ENCODE measurements around the gene FAM120A. TPM values are rescaled to one million over a fixed set of nuclear protein-coding genes. Genes with fewer than 3 reads are reported as not detected.
A peak's percentile ranks its signal among the peaks of the same experiment; 100 is the strongest.

Gene FAM120A
- total and polyA plus RNA-seq, 2 of the 13 experiments (the other 11 are each of a cell fraction or from before 2014, with no cell fraction given) = 41.3 to 44.4 TPM

- TF ChIP-seq ZNF609 (CRISPR knock-in tag; IDR thresholded peaks at IDR 0.05; ENCODE audit: borderline replicate concordance) (peak; percentile 56; the same call in 1 of the 2 replicates), ZSCAN21 (CRISPR knock-in tag; IDR thresholded peaks at IDR 0.05; ENCODE audit: borderline replicate concordance) (peak; percentile 51; the same call in 1 of the 2 replicates), ZBTB39 (CRISPR knock-in tag; IDR thresholded peaks at IDR 0.05) (no peak), ZNF101 (CRISPR knock-in tag; IDR thresholded peaks at IDR 0.05; ENCODE audit: borderline replicate concordance, low read depth) (0 out of 2 replicates have a peak, but pooled peaks have one; percentile 64), POGK (CRISPR knock-in tag; conservative IDR thresholded peaks at IDR 0.05) (peak; percentile 80), ZNF879 (CRISPR knock-in tag; IDR thresholded peaks at IDR 0.05) (0 out of 2 replicates have a peak, but pooled peaks have one; percentile 57), ZGPAT (CRISPR knock-in tag; IDR thresholded peaks at IDR 0.05) (peak; percentile 60; the same call in 1 of the 2 replicates), JARID2 (CRISPR knock-in tag; IDR thresholded peaks at IDR 0.05; ENCODE audit: insufficient replicate concordance) (no peak)
- TF ChIP-seq, protein P1, sequence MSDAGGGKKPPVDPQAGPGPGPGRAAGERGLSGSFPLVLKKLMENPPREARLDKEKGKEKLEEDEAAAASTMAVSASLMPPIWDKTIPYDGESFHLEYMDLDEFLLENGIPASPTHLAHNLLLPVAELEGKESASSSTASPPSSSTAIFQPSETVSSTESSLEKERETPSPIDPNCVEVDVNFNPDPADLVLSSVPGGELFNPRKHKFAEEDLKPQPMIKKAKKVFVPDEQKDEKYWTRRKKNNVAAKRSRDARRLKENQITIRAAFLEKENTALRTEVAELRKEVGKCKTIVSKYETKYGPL (CRISPR knock-in tag; IDR thresholded peaks at IDR 0.05) = 0 out of 2 replicates have a peak, but pooled peaks have one; percentile 39
- TF ChIP-seq, protein P2, sequence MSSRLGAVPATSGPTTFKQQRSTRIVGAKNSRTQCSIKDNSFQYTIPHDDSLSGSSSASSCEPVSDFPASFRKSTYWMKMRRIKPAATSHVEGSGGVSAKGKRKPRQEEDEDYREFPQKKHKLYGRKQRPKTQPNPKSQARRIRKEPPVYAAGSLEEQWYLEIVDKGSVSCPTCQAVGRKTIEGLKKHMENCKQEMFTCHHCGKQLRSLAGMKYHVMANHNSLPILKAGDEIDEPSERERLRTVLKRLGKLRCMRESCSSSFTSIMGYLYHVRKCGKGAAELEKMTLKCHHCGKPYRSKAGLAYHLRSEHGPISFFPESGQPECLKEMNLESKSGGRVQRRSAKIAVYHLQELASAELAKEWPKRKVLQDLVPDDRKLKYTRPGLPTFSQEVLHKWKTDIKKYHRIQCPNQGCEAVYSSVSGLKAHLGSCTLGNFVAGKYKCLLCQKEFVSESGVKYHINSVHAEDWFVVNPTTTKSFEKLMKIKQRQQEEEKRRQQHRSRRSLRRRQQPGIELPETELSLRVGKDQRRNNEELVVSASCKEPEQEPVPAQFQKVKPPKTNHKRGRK (CRISPR knock-in tag; IDR thresholded peaks at IDR 0.05) = no peak
Measured at GRCh38 chr9:93451849-93452709, 594 bp downstream of the FAM120A start (continued).

Measured in HepG2 (cell line).